Ascending aorta (tissue), 2 donors: ENCODE measurements around the gene ST6GALNAC3. TPM values are rescaled to one million over a fixed set of nuclear protein-coding genes. Genes with fewer than 3 reads are reported as not detected.

ENCODE experiments used
- DNase-seq, 2 donors: peaks; one replicate each; pipeline ENCODE4 v3.0.0-alpha.2; 2019; ENCODE audit warnings: low spot score in 2 of 2
- H3K27ac ChIP-seq, 2 donors: fragments of 200-600 bp; sonication (generic); one replicate each; pipeline ENCODE4 v1.5.1; 2016 to 2017; ENCODE audit warnings: mild to moderate bottlenecking in 1 of 2
- H3K27me3 ChIP-seq: fragments of 200-600 bp; sonication (generic); one replicate; pipeline ENCODE4 v1.5.1; 2017
- H3K36me3 ChIP-seq, 2 donors: fragments of 200-600 bp; sonication (generic); one replicate each; pipeline ENCODE4 v1.5.1; 2016
- H3K4me1 ChIP-seq, 2 donors: fragments of 200-600 bp; sonication (generic); one replicate each; pipeline ENCODE4 v1.5.1; 2016 to 2017; ENCODE audit warnings: mild to moderate bottlenecking in 1 of 2
- H3K4me3 ChIP-seq, 2 donors: fragments of 200-600 bp; sonication (generic); one replicate each; pipeline ENCODE4 v1.5.1; 2016 to 2017; ENCODE audit warnings: mild to moderate bottlenecking in 1 of 2
- H3K9me3 ChIP-seq, 2 donors: fragments of 200-600 bp; sonication (generic); one replicate each; pipeline ENCODE4 v1.5.1; 2016
- intact Hi-C: fragments of 100-400 bp; cut with DNase I; formaldehyde crosslinking; loops from one replicate; pipeline ENCODE4 v1.15.1; 2023
- total RNA-seq: library from RNA; depleted of rRNA; stranded (reverse); fragments of >200 nt; gene quantifications from one replicate; pipeline ENCODE4 v1.1.0, GENCODE V29; 2016
- TF ChIP-seq, protein P1 (sequence below), 3 experiments: fragments of 200-600 bp in 2 of 3; fragments of 450-650 bp in 1 of 3; sonication (generic) in 2 of 3; IDR thresholded peaks; one replicate each; pipeline ENCODE4 v1.5.1; 2016 to 2019; ENCODE audit warnings: antibody characterized with exemption in 3 of 3, mild to moderate bottlenecking in 1 of 3, moderate library complexity in 1 of 3

Gene ST6GALNAC3
- total RNA-seq, 1 donor from 2014 or later: 34.5 TPM

DNA sequence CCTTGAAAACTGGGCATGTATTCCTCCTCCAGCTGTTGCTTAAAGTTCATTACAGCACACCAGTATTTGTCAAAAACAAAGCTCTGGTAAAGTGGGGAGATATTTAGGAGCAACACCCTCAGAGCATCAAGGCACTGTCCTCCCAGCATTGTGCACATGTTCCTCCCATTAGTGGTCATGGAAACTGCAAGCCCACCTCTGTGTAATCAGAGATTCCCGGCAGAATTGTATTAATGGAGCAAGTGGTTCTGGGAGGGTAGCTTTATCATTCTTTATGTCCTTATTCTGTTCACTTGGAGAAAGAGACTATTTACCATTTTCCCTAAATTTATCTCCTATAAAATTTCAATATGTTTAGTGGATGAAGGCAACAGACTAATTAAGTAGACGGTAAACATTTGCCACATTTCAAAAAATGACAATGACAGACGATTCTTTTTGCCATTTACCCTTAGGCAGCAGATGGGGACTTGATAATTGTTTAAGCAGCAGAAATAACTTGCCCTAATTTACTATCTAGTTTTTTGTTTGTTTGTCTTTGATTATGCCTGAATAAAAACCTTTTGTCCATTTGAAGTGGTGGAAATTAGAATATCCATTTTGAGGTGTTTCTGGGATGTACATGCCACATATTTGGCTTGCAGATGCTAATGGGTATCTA lies 503.1 kb downstream of the ST6GALNAC3 start:
- no peak overlapping the region for H3K4me3 ChIP-seq
- H3K27ac ChIP-seq: no peak overlapping the region
- no peaks in the 10 kb centered on the region for H3K36me3 ChIP-seq
- H3K27me3 ChIP-seq: no peaks in the 10 kb centered on the region
- H3K4me1 ChIP-seq: no peaks in the 10 kb centered on the region
- TF ChIP-seq, protein P1, sequence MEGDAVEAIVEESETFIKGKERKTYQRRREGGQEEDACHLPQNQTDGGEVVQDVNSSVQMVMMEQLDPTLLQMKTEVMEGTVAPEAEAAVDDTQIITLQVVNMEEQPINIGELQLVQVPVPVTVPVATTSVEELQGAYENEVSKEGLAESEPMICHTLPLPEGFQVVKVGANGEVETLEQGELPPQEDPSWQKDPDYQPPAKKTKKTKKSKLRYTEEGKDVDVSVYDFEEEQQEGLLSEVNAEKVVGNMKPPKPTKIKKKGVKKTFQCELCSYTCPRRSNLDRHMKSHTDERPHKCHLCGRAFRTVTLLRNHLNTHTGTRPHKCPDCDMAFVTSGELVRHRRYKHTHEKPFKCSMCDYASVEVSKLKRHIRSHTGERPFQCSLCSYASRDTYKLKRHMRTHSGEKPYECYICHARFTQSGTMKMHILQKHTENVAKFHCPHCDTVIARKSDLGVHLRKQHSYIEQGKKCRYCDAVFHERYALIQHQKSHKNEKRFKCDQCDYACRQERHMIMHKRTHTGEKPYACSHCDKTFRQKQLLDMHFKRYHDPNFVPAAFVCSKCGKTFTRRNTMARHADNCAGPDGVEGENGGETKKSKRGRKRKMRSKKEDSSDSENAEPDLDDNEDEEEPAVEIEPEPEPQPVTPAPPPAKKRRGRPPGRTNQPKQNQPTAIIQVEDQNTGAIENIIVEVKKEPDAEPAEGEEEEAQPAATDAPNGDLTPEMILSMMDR (IDR thresholded peaks at IDR 0.05): no peak
- intact Hi-C loops: no loop called here
- no peaks in the 10 kb centered on the region for H3K9me3 ChIP-seq
- DNase-seq: no peak

GRCh38 chr1:76580206-76580605 lies 505.7 kb downstream of the ST6GALNAC3 start:
- H3K9me3 ChIP-seq: no peaks in the 10 kb centered on the region
- no peaks in the 10 kb centered on the region for H3K27me3 ChIP-seq
- no peaks in the 10 kb centered on the region for H3K4me1 ChIP-seq
- DNase-seq: no peak
- intact Hi-C loops: no loop called here
- no peak overlapping the region for H3K4me3 ChIP-seq
- H3K36me3 ChIP-seq: no peaks in the 10 kb centered on the region
- TF ChIP-seq, protein P1 (IDR thresholded peaks at IDR 0.05): no peak
- no peak overlapping the region for H3K27ac ChIP-seq

DNA sequence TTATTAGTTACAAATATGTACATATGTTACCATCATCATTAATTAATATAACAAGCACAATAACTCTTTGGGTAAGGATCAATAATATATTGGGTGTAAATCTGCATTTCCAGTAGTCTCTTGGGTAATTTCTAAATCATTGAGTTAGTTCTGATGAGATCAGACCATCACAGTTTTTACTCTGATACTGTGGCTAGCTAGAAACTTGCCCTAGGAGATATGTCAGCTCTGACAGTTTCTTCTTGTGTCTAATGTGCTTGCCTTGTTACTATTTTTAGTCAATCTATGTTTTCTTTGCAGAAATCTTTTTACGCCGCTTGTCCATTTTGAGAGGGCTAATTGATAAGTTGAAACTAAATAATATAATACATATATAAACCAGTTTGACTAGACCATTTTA lies 507.2 kb downstream of the ST6GALNAC3 start:
- DNase-seq: no peak
- Histone ChIP-seq H3K4me3 (no peak overlapping the region), H3K27me3 (no peaks in the 10 kb centered on the region), H3K27ac (no peak overlapping the region), H3K36me3 (no peaks in the 10 kb centered on the region), H3K4me1 (no peaks in the 10 kb centered on the region), H3K9me3 (no peaks in the 10 kb centered on the region)
- TF ChIP-seq, protein P1 (IDR thresholded peaks at IDR 0.05): no peak
- intact Hi-C loops: no loop called here

DNA sequence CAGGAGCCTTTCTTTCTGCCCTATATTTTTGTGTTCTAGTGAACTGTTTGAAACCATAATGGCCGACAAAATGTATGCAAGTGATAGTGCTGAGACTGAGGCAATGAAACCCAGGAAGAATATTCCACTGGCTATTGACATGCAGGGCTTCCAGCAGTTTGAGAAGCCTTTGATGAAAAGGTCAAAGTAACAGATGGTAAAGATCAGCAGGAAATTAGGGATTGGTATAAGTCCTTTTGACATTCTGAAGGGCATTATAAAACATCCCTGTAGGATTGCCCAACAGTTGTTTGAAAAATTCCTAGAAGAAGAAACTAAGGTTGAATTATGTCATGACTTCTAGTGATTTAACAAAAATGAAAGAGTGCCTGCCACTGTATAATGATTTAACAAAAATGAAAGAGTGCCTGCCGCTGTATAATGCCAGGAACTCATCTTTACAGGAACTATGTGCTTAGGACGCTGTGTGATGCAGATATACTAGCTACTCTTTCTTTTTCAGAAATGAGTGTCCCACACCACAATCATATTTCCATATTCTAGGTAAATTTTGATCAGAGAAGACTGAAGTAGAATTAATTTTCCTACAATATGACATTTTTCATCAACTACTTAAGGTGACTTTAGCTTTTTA lies 508.8 kb downstream of the ST6GALNAC3 start:
- H3K4me1 ChIP-seq: no peaks in the 10 kb centered on the region
- H3K4me3 ChIP-seq: no peak overlapping the region

DNA sequence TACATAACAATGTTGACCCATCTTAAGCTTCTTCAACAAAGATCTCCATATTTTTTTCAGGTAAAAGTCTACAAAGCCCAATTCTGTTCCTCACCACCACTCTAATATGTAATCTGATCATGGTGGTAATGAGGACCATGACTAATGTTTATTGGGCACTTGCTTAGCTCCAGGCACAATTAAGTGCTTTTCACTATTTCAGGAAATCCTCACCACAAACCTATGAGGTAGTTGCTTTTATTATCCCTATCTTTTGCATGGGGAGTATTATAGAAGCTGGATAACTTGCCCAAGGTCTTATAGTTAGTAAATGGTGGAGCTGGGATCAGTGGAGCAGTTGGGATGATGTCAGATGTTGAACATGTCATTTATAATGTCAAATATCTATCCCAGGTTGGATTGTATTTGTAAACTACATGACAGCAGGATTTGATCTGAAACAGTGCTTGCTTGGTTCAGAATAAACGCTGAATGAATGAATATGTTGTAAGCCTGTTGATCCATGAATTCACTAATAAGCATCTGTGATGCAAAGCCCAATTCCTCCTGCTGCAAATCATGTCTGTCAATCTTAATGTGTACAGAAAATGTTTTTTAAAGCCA lies 509.4 kb downstream of the ST6GALNAC3 start:
- intact Hi-C loops: no loop called here
- Histone ChIP-seq H3K36me3 (no peaks in the 10 kb centered on the region), H3K27me3 (no peaks in the 10 kb centered on the region), H3K4me3 (no peak overlapping the region), H3K27ac (no peak overlapping the region), H3K9me3 (no peaks in the 10 kb centered on the region), H3K4me1 (no peaks in the 10 kb centered on the region)
- TF ChIP-seq, protein P1 (IDR thresholded peaks at IDR 0.05): no peak
- no peak for DNase-seq

More for the DNA sequence above, 508.8 kb downstream of the ST6GALNAC3 start:
- no peaks in the 10 kb centered on the region for H3K9me3 ChIP-seq
- DNase-seq: no peak
- H3K36me3 ChIP-seq: no peaks in the 10 kb centered on the region
- intact Hi-C loops: no loop called here
- H3K27me3 ChIP-seq: no peaks in the 10 kb centered on the region
- H3K27ac ChIP-seq: no peak overlapping the region
- TF ChIP-seq, protein P1 (IDR thresholded peaks at IDR 0.05): no peak
